Thymus (tissue), 11 donors: Measurements from ENCODE around the gene EP400. TPM values are rescaled to one million over a fixed set of nuclear protein-coding genes. Genes with fewer than 3 reads are reported as not detected.

ENCODE experiments used
- DNase-seq, 9 donors: peaks; one replicate each; pipeline ENCODE4 v3.0.0-alpha.2; 2013; ENCODE audit warnings: low spot score in 9 of 9, low read depth in 6 of 9, missing footprints in 1 of 9
- H3K27ac ChIP-seq, 2 donors: one replicate each; pipeline ENCODE4 v1.5.1; 2013; ENCODE audit warnings: control low read depth in 1 of 2, low read depth in 1 of 2, low read length in 1 of 2, mild to moderate bottlenecking in 1 of 2, moderate library complexity in 1 of 2
- H3K27me3 ChIP-seq, 2 donors: one replicate each; pipeline ENCODE4 v1.5.1; 2013; ENCODE audit warnings: low read length in 1 of 2; ENCODE audit not compliant: control insufficient read depth in 2 of 2, insufficient read depth in 1 of 2
- H3K36me3 ChIP-seq, 2 donors: one replicate each; pipeline ENCODE4 v1.5.1; 2013; ENCODE audit warnings: low read length in 1 of 2, mild to moderate bottlenecking in 1 of 2, moderate library complexity in 1 of 2; ENCODE audit not compliant: control insufficient read depth in 2 of 2, insufficient read depth in 2 of 2
- H3K4me1 ChIP-seq, 2 donors: one replicate each; pipeline ENCODE4 v1.5.1; 2013; ENCODE audit warnings: low read length in 2 of 2; ENCODE audit not compliant: control insufficient read depth in 2 of 2, insufficient read depth in 2 of 2
- H3K4me3 ChIP-seq, 2 donors: one replicate each; pipeline ENCODE4 v1.5.1; 2013; ENCODE audit warnings: low read length in 2 of 2, control low read depth in 1 of 2, mild to moderate bottlenecking in 1 of 2
- H3K9me3 ChIP-seq, 2 donors: one replicate each; pipeline ENCODE4 v1.5.1; 2013; ENCODE audit warnings: low read length in 1 of 2, mild to moderate bottlenecking in 1 of 2; ENCODE audit not compliant: control insufficient read depth in 2 of 2, insufficient read depth in 1 of 2
- WGBS: extraction: QIAGEN DNeasy Blood & Tissue Kit; methylation state at CpG from one replicate; pipeline ENCODE4 v1.1.7; 2013; 5-methylcytosine and 5-hydroxymethylcytosine counted together
- polyA plus RNA-seq: library from polyadenylated mRNA; stranded (reverse); fragments of 200-250 nt; gene quantifications from one replicate; pipeline ENCODE4 v1.2.3, GENCODE V29; 2013
- total RNA-seq: library from RNA; stranded (reverse); fragments of 120-200 nt; gene quantifications from one replicate; pipeline ENCODE4 v1.2.4, GENCODE V29; 2013
- donor health status: healthy.

EP400 gene
- total and polyA plus RNA-seq, 2 donors = 4.6 to 28.9 TPM

GRCh38 chr12:131922772-131923171 lies 27.0 kb upstream of the EP400 start:
- H3K4me3 ChIP-seq = no peak overlapping the region
- no peaks in the 10 kb centered on the region for H3K27me3 ChIP-seq
- H3K9me3 ChIP-seq = peaks cover 0 to 4% of the 10 kb centered on the region in 2 donors
- no peak for DNase-seq
- H3K36me3 ChIP-seq = peaks cover 35 to 52% of the 10 kb centered on the region in 2 donors
- peaks cover 0 to 7% of the 10 kb centered on the region in 2 donors for H3K4me1 ChIP-seq
- 98% methylated on average over 13 of the region's 13 CpGs for WGBS
- no peak overlapping the region for H3K27ac ChIP-seq

GRCh38 chr12:131923260-131923659 lies 26.5 kb upstream of the EP400 start:
- DNase-seq = no peak
- Histone ChIP-seq H3K9me3 (peaks cover 0 to 4% of the 10 kb centered on the region in 2 donors), H3K4me1 (peaks cover 0 to 7% of the 10 kb centered on the region in 2 donors), H3K27ac (no peak overlapping the region), H3K27me3 (no peaks in the 10 kb centered on the region), H3K4me3 (no peak overlapping the region), H3K36me3 (peaks cover 33 to 47% of the 10 kb centered on the region in 2 donors)
- 92% methylated on average over 11 of the region's 11 CpGs for WGBS

- 92% methylated on average over 23 of the region's 24 CpGs for WGBS
- no peak for DNase-seq
- H3K4me1 ChIP-seq = peaks cover 3 to 17% of the 10 kb centered on the region in 2 donors
Measured at GRCh38 chr12:131927110-131928079, 22.3 kb upstream of the EP400 start.

DNA sequence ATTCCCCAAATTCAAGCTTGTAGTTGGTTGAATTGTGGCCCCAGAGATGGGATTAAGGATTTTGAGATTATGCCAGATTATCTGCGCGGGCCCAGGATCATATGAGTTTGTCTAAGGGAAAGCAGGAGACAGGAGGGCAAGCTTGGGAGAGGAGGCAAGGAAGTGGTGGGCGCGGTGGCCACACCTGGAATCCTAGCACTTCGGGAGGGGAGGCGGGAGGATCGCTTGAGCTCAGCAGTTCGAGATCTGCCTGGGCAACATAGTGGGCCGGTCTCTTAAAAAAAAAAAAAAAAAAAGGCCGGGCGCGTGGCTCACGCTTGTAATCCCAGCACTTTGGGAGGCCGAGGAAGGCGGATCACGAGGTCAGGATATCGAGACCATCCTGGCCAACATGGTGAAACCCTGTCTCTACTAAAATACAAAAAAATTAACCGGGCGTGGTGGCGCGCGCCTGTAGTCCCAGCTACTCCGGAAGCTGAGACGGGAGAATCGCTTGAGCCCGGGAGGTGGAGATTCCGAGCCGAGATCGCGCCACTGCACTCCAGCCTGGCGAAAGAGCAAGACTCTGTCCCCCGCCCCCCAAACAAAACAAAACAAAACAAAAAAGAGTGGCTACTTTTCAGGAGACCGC lies 21.5 kb upstream of the EP400 start:
- Histone ChIP-seq H3K27me3 (no peaks in the 10 kb centered on the region), H3K27ac (peak overlapping the region in 1 of 2 donors; percentile 31), H3K9me3 (peaks cover 0 to 4% of the 10 kb centered on the region in 2 donors), H3K4me3 (peak overlapping the region; percentile 52 to 87), H3K4me1 (peaks cover 3 to 17% of the 10 kb centered on the region in 2 donors), H3K36me3 (peaks cover 13 to 17% of the 10 kb centered on the region in 2 donors)
- 38% methylated on average over 33 of the region's 33 CpGs for WGBS
- DNase-seq = no peak

More at GRCh38 chr12:131927110-131928079, 22.3 kb upstream of the EP400 start:
- H3K36me3 ChIP-seq = peaks cover 12 to 14% of the 10 kb centered on the region in 2 donors
- no peak overlapping the region for H3K4me3 ChIP-seq
- H3K9me3 ChIP-seq = peaks cover 0 to 4% of the 10 kb centered on the region in 2 donors
- H3K27me3 ChIP-seq = no peaks in the 10 kb centered on the region
- H3K27ac ChIP-seq = no peak overlapping the region

DNA sequence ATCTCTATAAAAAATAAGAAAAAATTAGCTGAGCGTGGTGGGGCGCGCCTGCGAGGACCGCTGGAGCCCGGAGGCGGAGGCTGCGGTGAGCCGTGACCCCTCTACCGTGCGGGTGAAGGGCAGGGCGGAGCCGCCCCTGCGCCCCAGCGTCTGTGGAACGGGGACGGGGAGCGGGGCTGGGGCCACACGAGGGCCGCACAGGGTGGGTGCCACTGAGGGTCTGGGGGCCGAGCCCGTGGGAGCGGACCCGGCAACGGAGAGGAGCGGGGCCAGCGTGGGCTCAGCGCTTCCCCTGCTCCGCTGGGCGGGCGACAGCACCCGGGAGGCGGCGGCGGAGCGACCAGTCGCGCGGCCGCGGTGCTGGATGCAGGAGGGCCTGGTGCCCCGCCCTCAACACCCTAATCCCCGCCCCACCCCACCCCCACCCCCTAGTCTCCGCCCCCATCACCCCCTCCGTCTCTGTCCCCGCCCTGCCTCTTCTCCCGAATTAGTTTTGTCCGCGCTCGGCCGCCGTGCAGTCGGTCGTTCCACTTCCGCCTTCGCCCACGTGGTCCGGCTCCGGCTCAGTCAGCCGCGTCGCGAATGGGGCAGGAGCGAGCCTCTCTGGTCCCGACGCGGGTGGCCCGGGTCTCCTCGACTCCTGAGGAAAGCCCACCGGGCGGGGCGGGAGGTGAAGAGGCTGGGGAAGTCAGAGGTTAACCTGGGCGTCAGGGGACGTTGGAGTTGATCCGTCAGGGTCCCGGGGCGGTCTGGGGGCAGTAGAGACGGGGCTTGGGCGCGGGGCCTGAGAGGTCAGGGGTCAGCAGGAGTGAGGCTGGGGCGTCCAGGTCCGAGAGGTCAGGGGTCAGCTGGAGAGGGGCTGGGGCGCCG lies 20.8 kb upstream of the EP400 start, which contains the start of gene PUS1:
PUS1 (plus strand) TSS at position 566 of the 870 bp plus-strand sequence. CDS start 447 bp downstream, outside the sequence.
- peak within 1 kb of the TSS; percentile 87 to 89 for H3K4me3 ChIP-seq
- H3K9me3 ChIP-seq = peaks cover 0 to 4% of the 10 kb centered on the region in 2 donors
- WGBS = under 1% methylated on average over 84 of the region's 84 CpGs
- peaks cover 3 to 17% of the 10 kb centered on the region in 2 donors for H3K4me1 ChIP-seq
- H3K36me3 ChIP-seq = peaks cover 19 to 24% of the 10 kb centered on the region in 2 donors
- peak within 1 kb of the TSS in 1 of 2 donors; percentile 65 for H3K27ac ChIP-seq
- peak; percentile 62 to 95 (median 84) for DNase-seq
- H3K27me3 ChIP-seq = no peaks in the 10 kb centered on the region

DNA sequence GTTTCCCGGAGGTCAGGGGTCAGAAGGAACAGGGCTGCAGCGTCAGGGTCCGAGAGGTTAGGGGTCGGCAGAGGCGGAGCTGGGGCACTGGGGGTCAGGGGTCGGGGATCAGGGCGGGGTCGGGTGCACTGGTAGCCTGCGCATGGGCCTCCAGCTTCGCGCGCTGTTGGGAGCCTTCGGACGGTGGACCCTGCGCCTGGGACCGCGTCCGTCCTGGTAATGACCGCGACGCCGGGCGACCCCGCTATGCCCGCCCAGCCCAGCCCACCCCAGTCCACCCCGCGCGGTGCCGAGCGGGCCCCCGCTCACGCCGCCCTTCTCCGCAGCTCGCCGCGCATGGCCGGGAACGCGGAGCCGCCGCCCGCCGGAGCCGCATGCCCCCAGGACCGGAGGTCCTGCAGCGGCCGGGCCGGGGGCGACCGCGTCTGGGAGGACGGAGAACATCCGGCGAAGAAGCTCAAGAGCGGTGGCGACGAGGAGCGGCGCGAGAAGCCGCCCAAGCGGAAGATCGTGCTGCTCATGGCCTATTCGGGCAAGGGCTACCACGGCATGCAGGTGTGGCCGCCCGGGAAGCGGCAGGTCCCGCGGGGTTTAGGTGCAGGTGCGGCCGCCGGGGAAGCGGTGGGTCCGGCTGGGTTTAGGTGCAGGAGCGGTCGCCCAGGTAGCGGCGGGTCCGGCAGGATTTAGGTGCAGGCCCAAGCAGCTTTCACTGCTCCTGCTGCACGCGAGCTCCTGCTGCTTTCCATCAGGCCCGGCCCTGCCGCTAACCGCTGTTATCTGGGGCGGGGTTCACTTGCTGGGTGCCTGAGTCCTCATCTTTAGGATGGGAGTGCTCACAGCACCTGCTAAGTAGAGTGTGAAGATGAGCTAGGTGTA lies 19.9 kb upstream of the EP400 start:
- Histone ChIP-seq H3K4me1 (peaks cover 3 to 12% of the 10 kb centered on the region in 2 donors), H3K27me3 (no peaks in the 10 kb centered on the region), H3K4me3 (peak overlapping the region; percentile 87 to 89), H3K36me3 (peaks cover 27 to 33% of the 10 kb centered on the region in 2 donors), H3K27ac (no peak overlapping the region), H3K9me3 (peaks cover 0 to 4% of the 10 kb centered on the region in 2 donors)
- peak in 1 of 9 donors; percentile 32 for DNase-seq
- 2% methylated on average over 87 of the region's 87 CpGs for WGBS

- Histone ChIP-seq H3K9me3 (peaks cover 0 to 4% of the 10 kb centered on the region in 2 donors), H3K4me1 (peaks cover 3 to 10% of the 10 kb centered on the region in 2 donors), H3K4me3 (peak overlapping the region; percentile 44 to 87), H3K27ac (no peak overlapping the region), H3K36me3 (peaks cover 28 to 38% of the 10 kb centered on the region in 2 donors), H3K27me3 (no peaks in the 10 kb centered on the region)
- 90% methylated on average over 9 of the region's 9 CpGs for WGBS
- DNase-seq = no peak
Measured at GRCh38 chr12:131930510-131930909, 19.2 kb upstream of the EP400 start.

DNA sequence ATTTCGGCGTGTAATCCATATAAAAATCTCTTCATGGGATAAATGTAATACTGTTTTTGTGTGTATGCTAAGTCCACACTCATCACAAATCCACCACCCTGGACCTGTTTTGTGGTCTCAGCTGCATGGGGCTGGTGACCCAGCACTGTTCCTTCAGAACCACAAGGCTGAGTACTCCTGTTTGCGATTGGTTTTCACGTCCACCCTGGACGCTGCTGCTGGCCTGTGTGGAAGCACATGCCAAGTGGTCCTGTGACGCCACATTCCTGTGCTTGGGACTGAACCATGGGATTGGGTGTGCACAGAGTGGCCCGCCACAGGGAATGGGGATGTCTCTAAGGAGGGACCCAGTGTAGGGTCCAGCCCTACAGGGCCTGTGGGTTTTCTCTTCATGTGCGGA lies 16.4 kb upstream of the EP400 start:
- H3K4me1 ChIP-seq = peaks cover 3 to 9% of the 10 kb centered on the region in 2 donors
- H3K4me3 ChIP-seq = no peak overlapping the region
- DNase-seq = no peak
- WGBS = 99% methylated on average over 8 of the region's 8 CpGs
- no peaks in the 10 kb centered on the region for H3K9me3 ChIP-seq
- no peak overlapping the region for H3K27ac ChIP-seq
- H3K27me3 ChIP-seq = no peaks in the 10 kb centered on the region
- H3K36me3 ChIP-seq = peaks cover 28 to 42% of the 10 kb centered on the region in 2 donors
